Measurements from ENCODE around the gene CAPN9. TPM values are rescaled to one million over a fixed set of nuclear protein-coding genes. Genes with fewer than 3 reads are reported as not detected.

CAPN9 gene
- total and polyA plus RNA-seq, 12 donors: 0.48 to 5.1 (median 1.1) TPM; not detected in 2

GRCh38 chr1:230788561-230789275 lies 41.5 kb downstream of the CAPN9 start:
- Histone ChIP-seq H3K9me3 (replicated peaks in 1 of 3) (no peaks in the 10 kb centered on the region), H3K4me1 (replicated peaks in 1 of 2) (no peaks in the 10 kb centered on the region), H3K36me3 (replicated peaks in 1 of 2) (no peaks in the 10 kb centered on the region), H3K27ac (no peak overlapping the region), H3K27me3 (no peaks in the 10 kb centered on the region), H3K4me3 (no peak overlapping the region)
- DNase-seq: peak in 1 of 7 donors; percentile 3
- WGBS, 4 donors: 84 to 89% (median 87%) methylated on average over 10 of the region's 10 CpGs
- intact Hi-C loops (cut with DNase I): no loop called here
- TF ChIP-seq CTCF (IDR thresholded peaks at IDR 0.05) (no peak), POLR2A (IDR thresholded peaks at IDR 0.05) (no peak)

DNA sequence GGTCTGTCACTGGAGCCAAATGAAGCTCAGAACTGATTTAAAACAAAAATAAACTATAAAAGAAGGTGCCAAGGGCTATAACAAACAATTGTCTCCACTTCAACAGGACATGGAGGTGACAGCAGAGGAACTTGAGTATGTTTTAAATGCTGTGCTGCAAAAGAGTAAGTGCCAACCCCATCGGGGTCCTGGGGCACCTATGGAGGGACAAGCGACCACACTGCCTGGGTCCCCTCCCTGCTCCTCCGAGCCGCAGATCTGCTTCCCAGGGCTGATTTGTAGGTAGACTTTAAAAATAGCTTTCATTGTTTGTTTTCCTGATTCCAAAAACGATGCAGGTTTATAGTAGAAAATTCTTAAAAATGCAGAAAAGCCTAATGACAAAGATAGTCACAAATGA lies 42.8 kb downstream of the CAPN9 start:
- H3K9me3 ChIP-seq (replicated peaks in 1 of 3): no peaks in the 10 kb centered on the region
- intact Hi-C loops (cut with DNase I): loop anchor here in 1 of 2 donors (10.0 kb wide), 2 partner anchors 125 to 425 kb away; no protein-coding TSS in a partner anchor
- no peaks in the 10 kb centered on the region for H3K36me3 ChIP-seq (replicated peaks in 1 of 2)
- no peak for TF ChIP-seq CTCF (IDR thresholded peaks at IDR 0.05)
- no peak for TF ChIP-seq POLR2A (IDR thresholded peaks at IDR 0.05)
- 68 to 78% (median 74%) methylated on average over 5 of the region's 5 CpGs for WGBS, 4 donors
- DNase-seq: no peak
- H3K4me1 ChIP-seq (replicated peaks in 1 of 2): no peaks in the 10 kb centered on the region
- H3K4me3 ChIP-seq: no peak overlapping the region
- H3K27ac ChIP-seq: no peak overlapping the region
- H3K27me3 ChIP-seq: no peaks in the 10 kb centered on the region

DNA sequence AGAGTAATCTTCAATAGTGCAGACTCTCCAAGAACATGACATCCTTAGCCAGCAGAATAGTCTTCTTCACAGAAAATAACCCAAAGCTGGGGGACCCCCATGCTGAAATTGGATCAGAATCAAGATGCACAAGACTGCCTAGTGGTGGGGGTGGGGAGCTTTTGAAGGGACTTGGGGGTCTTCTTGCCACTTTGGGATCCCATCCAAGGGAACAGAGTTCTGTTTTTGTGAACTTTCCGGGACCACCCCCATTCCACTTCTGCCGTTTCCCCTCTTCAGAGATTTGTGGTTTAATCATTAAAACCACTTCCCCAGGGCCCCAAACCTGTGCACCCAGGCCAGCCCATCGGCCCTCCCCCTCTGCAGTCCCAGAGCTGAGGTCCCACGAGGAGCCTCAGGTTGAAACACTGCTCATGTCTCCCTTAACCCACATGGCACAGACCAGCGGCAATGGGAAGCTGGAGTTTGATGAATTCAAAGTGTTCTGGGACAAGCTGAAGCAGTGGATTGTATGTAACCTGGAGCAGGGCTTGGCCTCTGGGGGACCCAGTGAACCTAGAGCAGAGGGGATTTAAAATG lies 44.9 kb downstream of the CAPN9 start:
- Histone ChIP-seq H3K4me1 (replicated peaks in 1 of 2) (no peaks in the 10 kb centered on the region), H3K4me3 (no peak overlapping the region), H3K27ac (no peak overlapping the region), H3K27me3 (no peaks in the 10 kb centered on the region), H3K36me3 (replicated peaks in 1 of 2) (no peaks in the 10 kb centered on the region), H3K9me3 (replicated peaks in 1 of 3) (no peaks in the 10 kb centered on the region)
- no peak for DNase-seq
- 46 to 67% (median 57%) methylated on average over 5 of the region's 5 CpGs for WGBS, 4 donors
- TF ChIP-seq POLR2A (IDR thresholded peaks at IDR 0.05): no peak
- TF ChIP-seq CTCF (IDR thresholded peaks at IDR 0.05): no peak
- intact Hi-C loops (cut with DNase I): loop anchor here in 1 of 2 donors (10.0 kb wide), 2 partner anchors 123 to 423 kb away; no protein-coding TSS in a partner anchor

- Histone ChIP-seq H3K27ac (no peak overlapping the region), H3K36me3 (replicated peaks in 1 of 2) (no peaks in the 10 kb centered on the region), H3K9me3 (replicated peaks in 1 of 3) (no peaks in the 10 kb centered on the region), H3K27me3 (no peaks in the 10 kb centered on the region), H3K4me1 (replicated peaks in 1 of 2) (no peaks in the 10 kb centered on the region), H3K4me3 (no peak overlapping the region)
- no peak for DNase-seq
- no peak for TF ChIP-seq POLR2A (IDR thresholded peaks at IDR 0.05)
- TF ChIP-seq CTCF (IDR thresholded peaks at IDR 0.05): no peak
- intact Hi-C loops (cut with DNase I): loop anchor here in 1 of 2 donors (10.0 kb wide), 2 partner anchors 122 to 422 kb away; no protein-coding TSS in a partner anchor
- WGBS, 4 donors: 84 to 89% (median 86%) methylated on average over 13 of the region's 13 CpGs
These were observed 45.7 kb downstream of the CAPN9 start for GRCh38 chr1:230792691-230793462.

All from adrenal gland (tissue), 12 donors.